Measurements from ENCODE around the gene SPAG17.

GRCh38 chr1:118202076-118202608 is 17.1 kb upstream of the SPAG17 start:
- TF ChIP-seq CTCF (conservative IDR thresholded peaks at IDR 0.05; ENCODE audit: low read depth, low read length) (no peak), EZH2 (IDR thresholded peaks at IDR 0.05; ENCODE audit: borderline replicate concordance, low read depth, low read length, poor library complexity, severe bottlenecking) (no peak)
